ENCODE results near the gene SV2C. TPM values are rescaled to one million over a fixed set of nuclear protein-coding genes. Genes with fewer than 3 reads are reported as not detected.
A peak's percentile ranks its signal among the peaks of the same experiment; 100 is the strongest.
"Not testable (repeated sequence)": the region's sequence is repeated elsewhere in the genome, so short reads cannot be mapped to it uniquely, and the experiment has no call there.

The SV2C gene
- total and polyA plus RNA-seq, 5 experiments from 2014 or later, result not detected

GRCh38 chr5:76223696-76224095 is 140.5 kb downstream of the SV2C start:
- no peak for DNase-seq
- ATAC-seq, result no peak
- POLR2A ChIA-PET, result no interaction called here
- Mint-ChIP-seq H3K9me3 (no peaks in the 10 kb centered on the region), H3K27ac (no peak overlapping the region), H3K36me3 (no peaks in the 10 kb centered on the region), H3K4me1 (peaks cover 0 to 3% (median 0%) of the 10 kb centered on the region in 4 donors), H3K27me3 (peaks cover 0 to 5% (median 0%) of the 10 kb centered on the region in 5 donors), H3K4me3 (no peak overlapping the region)

GRCh38 chr5:76224898-76225297 is 141.7 kb downstream of the SV2C start:
- H3K27me3 Mint-ChIP-seq, result peaks cover 0 to 6% (median 3%) of the 10 kb centered on the region in 5 donors
- H3K9me3 Mint-ChIP-seq, result no peaks in the 10 kb centered on the region
- H3K36me3 Mint-ChIP-seq, result no peaks in the 10 kb centered on the region
- no peak overlapping the region for H3K27ac Mint-ChIP-seq
- DNase-seq, result no peak
- no peak overlapping the region for H3K4me3 Mint-ChIP-seq
- no peak for ATAC-seq
- peaks cover 0 to 3% (median 0%) of the 10 kb centered on the region in 4 donors for H3K4me1 Mint-ChIP-seq
- POLR2A ChIA-PET, result no interaction called here

- Mint-ChIP-seq H3K27ac (no peak overlapping the region), H3K27me3 (peaks cover 0 to 8% (median 5%) of the 10 kb centered on the region in 5 donors), H3K4me3 (no peak overlapping the region), H3K4me1 (peaks cover 0 to 3% (median 0%) of the 10 kb centered on the region in 4 donors), H3K36me3 (no peaks in the 10 kb centered on the region), H3K9me3 (no peaks in the 10 kb centered on the region)
- POLR2A ChIA-PET, result no interaction called here
- ATAC-seq, result no peak
- no peak for DNase-seq
These were observed 142.2 kb downstream of the SV2C start for GRCh38 chr5:76225336-76225735.

DNA sequence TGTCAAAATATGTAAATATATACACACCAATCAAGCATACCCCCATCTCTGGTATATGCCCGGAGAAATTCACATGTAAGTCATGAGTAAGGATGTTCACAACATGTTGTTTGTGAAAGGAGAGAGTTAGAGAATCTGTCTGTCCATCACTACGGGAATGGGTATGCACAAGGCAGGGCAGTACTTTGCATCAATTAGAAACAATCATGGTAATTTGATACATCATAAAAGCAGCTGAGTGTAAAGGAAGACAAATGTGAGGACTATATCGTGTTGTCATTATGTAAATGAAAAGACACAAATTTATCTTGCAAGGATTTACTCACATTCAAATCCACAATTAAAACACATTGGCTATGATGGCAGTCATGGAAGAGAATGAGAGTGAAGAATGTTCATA is 146.7 kb downstream of the SV2C start:
- POLR2A ChIA-PET, result no interaction called here
- Mint-ChIP-seq H3K9me3 (peaks cover 0 to 2% (median 0%) of the 10 kb centered on the region in 9 donors), H3K4me3 (no peak overlapping the region), H3K27me3 (peaks cover 0 to 8% (median 5%) of the 10 kb centered on the region in 5 donors), H3K36me3 (no peaks in the 10 kb centered on the region), H3K4me1 (no peaks in the 10 kb centered on the region), H3K27ac (no peak overlapping the region)
- no peak for ATAC-seq
- no peak for DNase-seq

DNA sequence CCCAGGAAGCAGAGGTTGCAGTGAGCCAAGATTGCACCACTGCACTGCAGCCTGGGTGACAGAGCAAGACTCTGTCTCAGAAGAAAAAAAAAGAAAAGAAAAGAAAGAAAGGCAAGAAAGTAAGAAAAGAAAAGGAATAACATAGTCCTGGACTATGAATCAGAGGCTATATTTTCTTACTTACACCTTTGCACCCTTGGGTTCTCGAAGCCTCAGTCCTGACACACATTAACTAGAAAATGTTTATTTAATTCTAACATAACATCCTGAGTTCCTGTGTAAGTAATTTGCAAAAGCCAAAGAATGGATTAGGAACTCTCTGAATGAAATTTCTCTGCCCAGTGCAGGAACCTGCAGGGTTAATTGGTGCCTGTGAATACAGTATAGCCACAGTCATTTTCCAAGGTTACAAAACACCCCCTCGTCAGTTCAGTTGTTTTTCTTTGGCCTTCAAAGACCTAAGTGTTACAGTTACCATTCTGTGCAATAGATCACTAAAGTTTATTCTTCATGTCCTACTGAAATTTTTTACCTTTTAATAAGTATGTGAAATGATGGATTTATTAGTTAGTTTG is 147.6 kb downstream of the SV2C start:
- Mint-ChIP-seq H3K27me3 (peaks cover 0 to 8% (median 5%) of the 10 kb centered on the region in 5 donors), H3K4me3 (no peak overlapping the region), H3K27ac (no peak overlapping the region), H3K36me3 (no peaks in the 10 kb centered on the region), H3K9me3 (peaks cover 0 to 2% (median 0%) of the 10 kb centered on the region in 9 donors), H3K4me1 (no peaks in the 10 kb centered on the region)
- ATAC-seq, result no peak
- DNase-seq, result no peak
- POLR2A ChIA-PET, result interaction anchor here (0.6 kb wide), 1 partner anchor 644 kb away, joined by 3 read pairs; no protein-coding TSS in a partner anchor

DNA sequence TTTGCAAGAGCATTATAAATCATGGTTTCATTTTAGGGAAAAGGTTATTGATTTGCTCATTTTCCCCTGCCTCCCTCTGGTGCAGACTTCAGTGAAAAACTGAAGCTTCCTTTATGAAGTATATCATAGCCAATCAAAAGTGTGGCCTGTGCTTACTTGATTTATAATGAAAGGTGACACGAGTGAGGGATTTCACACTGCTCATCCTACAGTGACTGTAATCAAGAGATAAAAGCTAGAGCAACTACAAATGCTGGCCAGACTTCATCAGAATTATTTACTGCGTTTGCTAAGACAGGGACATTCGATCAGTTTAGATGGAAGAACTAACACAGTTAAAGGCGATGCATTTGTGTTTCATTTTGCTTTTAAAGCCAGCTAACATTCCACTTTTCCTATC is 151.5 kb downstream of the SV2C start:
- Mint-ChIP-seq H3K27me3 (peaks cover 3 to 14% (median 5%) of the 10 kb centered on the region in 5 donors), H3K36me3 (peaks cover 0 to 20% (median 3%) of the 10 kb centered on the region in 3 donors), H3K4me3 (no peak overlapping the region), H3K27ac (no peak overlapping the region), H3K4me1 (no peaks in the 10 kb centered on the region), H3K9me3 (peaks cover 9 to 29% (median 15%) of the 10 kb centered on the region in 9 donors)
- POLR2A ChIA-PET, result no interaction called here
- ATAC-seq (no peak), DNase-seq (no peak)

GRCh38 chr5:76236684-76237083 is 153.5 kb downstream of the SV2C start:
- H3K36me3 Mint-ChIP-seq, result peaks cover 0 to 24% (median 3%) of the 10 kb centered on the region in 3 donors
- no peak overlapping the region for H3K4me3 Mint-ChIP-seq
- H3K4me1 Mint-ChIP-seq, result no peaks in the 10 kb centered on the region
- POLR2A ChIA-PET, result no interaction called here
- peaks cover 0 to 11% (median 5%) of the 10 kb centered on the region in 5 donors for H3K27me3 Mint-ChIP-seq
- no peak for DNase-seq
- H3K9me3 Mint-ChIP-seq, result peaks cover 9 to 29% (median 15%) of the 10 kb centered on the region in 9 donors
- H3K27ac Mint-ChIP-seq, result no peak overlapping the region
- ATAC-seq, result no peak

DNA sequence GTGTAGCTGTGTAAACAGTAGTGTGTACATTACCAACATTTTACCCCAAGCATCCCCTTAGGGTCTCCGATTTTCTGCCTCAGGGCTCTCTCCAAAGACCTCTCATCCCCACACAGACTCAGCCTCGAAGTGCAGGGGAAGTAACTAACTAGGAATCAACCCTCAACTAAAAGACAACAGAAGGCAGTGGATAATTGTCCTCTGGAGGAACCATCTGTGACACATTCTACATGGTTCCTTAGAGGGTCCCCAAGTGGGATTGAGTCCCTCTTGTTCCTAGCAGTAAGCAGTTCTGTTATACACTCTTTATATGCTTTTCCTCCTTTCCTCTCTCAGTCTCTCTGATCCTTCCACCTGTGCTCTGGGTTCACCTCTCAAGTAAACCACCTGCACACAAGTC is 157.2 kb downstream of the SV2C start:
- POLR2A ChIA-PET, result no interaction called here
- DNase-seq, result no peak
- H3K27me3 Mint-ChIP-seq, result peaks cover 0 to 18% (median 6%) of the 10 kb centered on the region in 5 donors
- peaks cover 9 to 29% (median 15%) of the 10 kb centered on the region in 9 donors for H3K9me3 Mint-ChIP-seq
- H3K4me1 Mint-ChIP-seq, result peaks cover 0 to 4% (median 1%) of the 10 kb centered on the region in 4 donors
- no peak for ATAC-seq
- H3K4me3 Mint-ChIP-seq, result no peak overlapping the region
- H3K36me3 Mint-ChIP-seq, result peaks cover 0 to 24% (median 3%) of the 10 kb centered on the region in 3 donors
- H3K27ac Mint-ChIP-seq, result no peak overlapping the region

DNA sequence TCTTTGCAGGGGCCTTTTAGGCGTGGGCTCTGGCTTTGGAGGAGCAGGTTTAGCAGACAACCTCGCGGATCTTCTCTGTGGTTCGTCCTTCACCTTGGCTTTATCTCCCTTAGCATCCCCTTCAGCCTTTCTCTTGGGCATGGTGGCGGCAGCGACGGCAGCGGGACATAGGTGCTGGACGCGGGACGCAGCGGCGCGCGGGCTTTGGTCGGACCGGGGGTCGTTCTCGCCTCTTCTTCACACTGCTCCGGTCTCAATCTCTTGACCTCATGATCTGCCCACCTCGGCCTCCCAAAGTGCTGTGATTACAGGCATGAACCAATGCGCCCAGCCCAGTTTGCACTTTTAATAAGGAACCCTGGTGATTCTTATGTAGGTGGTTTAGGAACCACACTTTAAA is 159.0 kb downstream of the SV2C start:
- H3K27ac Mint-ChIP-seq, DNase-seq, ATAC-seq, H3K4me3 Mint-ChIP-seq, H3K4me1 Mint-ChIP-seq: not testable (repeated sequence)
- POLR2A ChIA-PET, result interaction anchor here (0.6 kb wide), 1 partner anchor 577 kb away, joined by 4 read pairs; no protein-coding TSS in a partner anchor
- peaks cover 0 to 18% (median 6%) of the 10 kb centered on the region in 5 donors for H3K27me3 Mint-ChIP-seq
- H3K9me3 Mint-ChIP-seq, result peaks cover 8 to 23% (median 15%) of the 10 kb centered on the region in 9 donors
- peaks cover 0 to 21% (median 3%) of the 10 kb centered on the region in 3 donors for H3K36me3 Mint-ChIP-seq

- no peak overlapping the region for H3K4me3 Mint-ChIP-seq
- no peaks in the 10 kb centered on the region for H3K9me3 Mint-ChIP-seq
- DNase-seq (no peak), ATAC-seq (no peak)
- peaks cover 0 to 9% (median under 1%) of the 10 kb centered on the region in 5 donors for H3K27me3 Mint-ChIP-seq
- peaks cover 0 to 4% (median 1%) of the 10 kb centered on the region in 4 donors for H3K4me1 Mint-ChIP-seq
- POLR2A ChIA-PET, result interaction anchor here (0.5 kb wide), 1 partner anchor 84 kb away, joined by 3 read pairs; no protein-coding TSS in a partner anchor
- H3K27ac Mint-ChIP-seq, result no peak overlapping the region
- H3K36me3 Mint-ChIP-seq, result peaks cover 0 to 2% (median 0%) of the 10 kb centered on the region in 3 donors
These were observed 162.4 kb downstream of the SV2C start for GRCh38 chr5:76245590-76245989.

DNA sequence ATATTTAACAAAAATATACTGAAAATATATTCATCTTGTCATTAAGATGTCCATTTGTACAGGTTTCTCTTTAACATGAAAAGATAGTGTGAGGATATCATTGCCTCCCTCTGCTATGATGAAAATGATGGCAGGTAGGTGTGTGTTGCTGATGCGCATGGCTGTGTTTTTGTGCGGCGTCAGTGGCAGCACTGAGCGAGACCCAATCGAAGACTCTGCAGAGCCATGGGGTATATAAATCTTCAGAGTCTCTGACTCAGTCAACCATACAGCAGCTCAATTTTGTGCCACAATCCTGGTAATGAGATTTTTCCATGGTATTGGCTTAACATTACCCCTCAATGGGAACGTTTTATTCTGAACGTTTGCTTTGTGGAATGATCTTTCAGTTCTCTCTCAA is 166.4 kb downstream of the SV2C start:
- DNase-seq, result no peak
- Mint-ChIP-seq H3K27ac (no peak overlapping the region), H3K4me1 (no peaks in the 10 kb centered on the region), H3K9me3 (no peaks in the 10 kb centered on the region), H3K4me3 (no peak overlapping the region), H3K27me3 (peaks cover 0 to 1% (median 0%) of the 10 kb centered on the region in 5 donors), H3K36me3 (no peaks in the 10 kb centered on the region)
- ATAC-seq, result no peak
- POLR2A ChIA-PET, result no interaction called here

DNA sequence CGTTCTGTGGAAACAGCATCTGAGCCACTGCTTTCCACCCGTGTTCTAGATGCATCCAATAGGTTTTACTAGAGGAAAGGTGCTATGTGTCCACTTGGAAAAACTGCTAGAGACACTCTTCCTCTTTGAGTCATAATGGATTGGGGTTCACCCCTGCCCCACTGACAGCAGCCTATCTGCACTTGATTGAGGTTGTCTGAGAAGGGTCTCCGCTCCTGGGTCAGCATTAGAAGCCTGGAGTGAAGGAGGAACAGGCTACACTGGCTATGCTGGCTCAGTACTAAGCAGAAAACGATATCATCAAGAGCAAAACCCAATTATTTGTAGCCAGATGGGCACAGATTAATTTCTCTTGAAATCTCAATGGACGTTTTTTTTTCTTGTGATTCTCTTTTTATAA is 167.3 kb downstream of the SV2C start:
- H3K36me3 Mint-ChIP-seq, result no peaks in the 10 kb centered on the region
- peaks cover 0 to 4% (median 3%) of the 10 kb centered on the region in 5 donors for H3K27me3 Mint-ChIP-seq
- DNase-seq, result no peak
- POLR2A ChIA-PET, result no interaction called here
- no peak overlapping the region for H3K4me3 Mint-ChIP-seq
- H3K4me1 Mint-ChIP-seq, result no peaks in the 10 kb centered on the region
- no peak for ATAC-seq
- H3K9me3 Mint-ChIP-seq, result no peaks in the 10 kb centered on the region
- H3K27ac Mint-ChIP-seq, result no peak overlapping the region

- POLR2A ChIA-PET, result no interaction called here
- Mint-ChIP-seq H3K9me3 (no peaks in the 10 kb centered on the region), H3K27ac (peak overlapping the region in 1 of 10 donors; percentile 43), H3K4me1 (peaks cover 0 to 8% (median 7%) of the 10 kb centered on the region in 4 donors), H3K4me3 (no peak overlapping the region), H3K27me3 (peaks cover 0 to 10% (median 7%) of the 10 kb centered on the region in 5 donors), H3K36me3 (no peaks in the 10 kb centered on the region)
- ATAC-seq, result no peak
- DNase-seq, result no peak
These were observed 168.5 kb downstream of the SV2C start for GRCh38 chr5:76251656-76252055.
